ENCODE results near the gene TENM3.

DNA sequence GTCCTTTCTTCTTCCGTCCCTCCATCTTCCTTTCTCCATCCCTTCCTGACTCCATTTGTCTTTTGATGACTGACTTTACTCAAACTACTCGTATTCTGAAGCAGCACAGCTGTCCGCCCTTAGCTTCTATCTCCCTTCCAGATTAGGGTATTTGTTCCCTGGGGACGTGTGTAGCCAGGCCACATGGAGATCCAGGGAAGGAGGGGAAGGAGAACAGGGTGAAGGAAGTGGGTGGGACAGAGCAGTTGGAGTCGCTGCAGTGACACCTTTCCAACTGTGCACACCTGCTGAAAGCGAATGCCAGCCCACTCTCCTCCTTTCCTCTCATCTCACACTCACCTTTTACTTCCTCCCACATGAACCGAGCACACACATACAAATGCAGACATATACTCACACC is 350.2 kb downstream of the TENM3 start:
- TF ChIP-seq SP2 (IDR thresholded peaks at IDR 0.05; ENCODE audit: low read length) (no peak), POLR2A (IDR thresholded peaks at IDR 0.05; ENCODE audit: control extremely low read depth in 1 of 2, low read depth in 2 of 2, low read length in 2 of 2) (no peak), EZH2 (IDR thresholded peaks at IDR 0.05; ENCODE audit: low read depth, low read length, severe bottlenecking) (no peak), CTCF (IDR thresholded peaks at IDR 0.05; ENCODE audit: control extremely low read depth in 1 of 3, insufficient read depth in 1 of 3, low read depth in 1 of 3, low read length in 3 of 3) (no peak), POLR2AphosphoS5 (IDR thresholded peaks at IDR 0.05; ENCODE audit: low read depth, low read length) (no peak)
- TF ChIP-seq, protein P1, sequence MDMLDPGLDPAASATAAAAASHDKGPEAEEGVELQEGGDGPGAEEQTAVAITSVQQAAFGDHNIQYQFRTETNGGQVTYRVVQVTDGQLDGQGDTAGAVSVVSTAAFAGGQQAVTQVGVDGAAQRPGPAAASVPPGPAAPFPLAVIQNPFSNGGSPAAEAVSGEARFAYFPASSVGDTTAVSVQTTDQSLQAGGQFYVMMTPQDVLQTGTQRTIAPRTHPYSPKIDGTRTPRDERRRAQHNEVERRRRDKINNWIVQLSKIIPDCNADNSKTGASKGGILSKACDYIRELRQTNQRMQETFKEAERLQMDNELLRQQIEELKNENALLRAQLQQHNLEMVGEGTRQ (IDR thresholded peaks at IDR 0.05; ENCODE audit: low read length) = no peak
